Gastrocnemius medialis (tissue), 4 donors: Measurements from ENCODE around the gene ROBO2.

Experiments used
- CTCF ChIP-seq, 5 experiments: fragments of 450-650 bp in 3 of 5; fragments of 200-600 bp in 2 of 5; sonication (generic) in 2 of 5; IDR thresholded peaks in 4 of 5; conservative IDR thresholded peaks in 1 of 5; 1 replicate in 4 of 5; 2 replicates in 1 of 5; pipeline ENCODE4 v1.5.1; 2016 to 2019; ENCODE audit warnings: antibody characterized with exemption in 5 of 5, mild to moderate bottlenecking in 3 of 5, moderate library complexity in 3 of 5
- POLR2A ChIP-seq, 2 donors: fragments of 450-650 bp; IDR thresholded peaks; one replicate each; pipeline ENCODE4 v1.6.1; 2017; ENCODE audit warnings: antibody characterized with exemption in 2 of 2, mild to moderate bottlenecking in 2 of 2, moderate library complexity in 2 of 2

- no peak for TF ChIP-seq CTCF (IDR thresholded peaks at IDR 0.05 in 4 of 5, conservative IDR thresholded peaks at IDR 0.05 in 1 of 5)
- no peak for TF ChIP-seq POLR2A (IDR thresholded peaks at IDR 0.05)
These were observed 219.8 kb downstream of the ROBO2 start for GRCh38 chr3:77259694-77260093.
